ENCODE results near the gene HOXC13. TPM values are rescaled to one million over a fixed set of nuclear protein-coding genes. Genes with fewer than 3 reads are reported as not detected.

Gene HOXC13
- total and polyA plus RNA-seq, 9 of the 15 experiments (the other 6 are each of a cell fraction or from before 2014, with no cell fraction given), result 0.03 to 0.29 (median 0.17) TPM; not detected in 2

- no peak for TF ChIP-seq MGA (IDR thresholded peaks at IDR 0.05)
- TF ChIP-seq MITF (IDR thresholded peaks at IDR 0.05), result no peak
Measured at GRCh38 chr12:53976172-53976822, 37.7 kb downstream of the HOXC13 start (continued).

All from K562 (cell line).